ENCODE data around the gene UBE2E3. TPM values are rescaled to one million over a fixed set of nuclear protein-coding genes. Genes with fewer than 3 reads are reported as not detected.

The UBE2E3 gene
- total and polyA plus RNA-seq, 2 of the 13 experiments (the other 11 are each of a cell fraction or from before 2014, with no cell fraction given) = 45.7 to 92.6 TPM

GRCh38 chr2:180980106-180980942 is at the start of gene UBE2E3 (continued):
- TF ChIP-seq ZNF10 (CRISPR knock-in tag; IDR thresholded peaks at IDR 0.05; ENCODE audit: borderline replicate concordance, low read depth) (no peak), DPF2 (CRISPR knock-in tag; IDR thresholded peaks at IDR 0.05; ENCODE audit: borderline replicate concordance, low read depth) (no peak), RNF219 (CRISPR knock-in tag; IDR thresholded peaks at IDR 0.05) (no peak), POLR2A (IDR thresholded peaks at IDR 0.05; ENCODE audit: insufficient read depth in 1 of 2, low read depth in 2 of 2, low read length in 2 of 2) (peak; percentile 60 to 76), TFAP4 (IDR thresholded peaks at IDR 0.05; ENCODE audit: borderline replicate concordance, low read depth) (peak; percentile 2; the same call in 1 of the 2 replicates), ZNF296 (CRISPR knock-in tag; conservative IDR thresholded peaks at IDR 0.05) (no peak), RORA (CRISPR knock-in tag; IDR thresholded peaks at IDR 0.05) (no peak), THAP8 (CRISPR knock-in tag; IDR thresholded peaks at IDR 0.05; ENCODE audit: borderline replicate concordance) (no peak), TOE1 (CRISPR knock-in tag; IDR thresholded peaks at IDR 0.05) (peak; percentile 16; the same call in 1 of the 2 replicates), CBX2 (IDR thresholded peaks at IDR 0.05; ENCODE audit: low read depth, low read length) (no peak), CBX2 (CRISPR knock-in tag; IDR thresholded peaks at IDR 0.05; ENCODE audit: low read depth) (no peak), ZSCAN21 (CRISPR knock-in tag; IDR thresholded peaks at IDR 0.05; ENCODE audit: borderline replicate concordance) (peak; percentile 67), HNF4G (IDR thresholded peaks at IDR 0.05; ENCODE audit: borderline replicate concordance, low read depth, low read length) (no peak), HNF4G (CRISPR knock-in tag; IDR thresholded peaks at IDR 0.05; ENCODE audit: borderline replicate concordance, low read depth) (no peak), ZNF557 (CRISPR knock-in tag; IDR thresholded peaks at IDR 0.05) (0 out of 2 replicates have a peak, but pooled peaks have one; percentile 27)
- TF ChIP-seq, protein P1, sequence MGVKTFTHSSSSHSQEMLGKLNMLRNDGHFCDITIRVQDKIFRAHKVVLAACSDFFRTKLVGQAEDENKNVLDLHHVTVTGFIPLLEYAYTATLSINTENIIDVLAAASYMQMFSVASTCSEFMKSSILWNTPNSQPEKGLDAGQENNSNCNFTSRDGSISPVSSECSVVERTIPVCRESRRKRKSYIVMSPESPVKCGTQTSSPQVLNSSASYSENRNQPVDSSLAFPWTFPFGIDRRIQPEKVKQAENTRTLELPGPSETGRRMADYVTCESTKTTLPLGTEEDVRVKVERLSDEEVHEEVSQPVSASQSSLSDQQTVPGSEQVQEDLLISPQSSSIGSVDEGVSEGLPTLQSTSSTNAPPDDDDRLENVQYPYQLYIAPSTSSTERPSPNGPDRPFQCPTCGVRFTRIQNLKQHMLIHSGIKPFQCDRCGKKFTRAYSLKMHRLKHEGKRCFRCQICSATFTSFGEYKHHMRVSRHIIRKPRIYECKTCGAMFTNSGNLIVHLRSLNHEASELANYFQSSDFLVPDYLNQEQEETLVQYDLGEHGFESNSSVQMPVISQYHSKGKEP (CRISPR knock-in tag; IDR thresholded peaks at IDR 0.05) = no peak; the same call in 1 of the 2 replicates
- TF ChIP-seq, protein P2, sequence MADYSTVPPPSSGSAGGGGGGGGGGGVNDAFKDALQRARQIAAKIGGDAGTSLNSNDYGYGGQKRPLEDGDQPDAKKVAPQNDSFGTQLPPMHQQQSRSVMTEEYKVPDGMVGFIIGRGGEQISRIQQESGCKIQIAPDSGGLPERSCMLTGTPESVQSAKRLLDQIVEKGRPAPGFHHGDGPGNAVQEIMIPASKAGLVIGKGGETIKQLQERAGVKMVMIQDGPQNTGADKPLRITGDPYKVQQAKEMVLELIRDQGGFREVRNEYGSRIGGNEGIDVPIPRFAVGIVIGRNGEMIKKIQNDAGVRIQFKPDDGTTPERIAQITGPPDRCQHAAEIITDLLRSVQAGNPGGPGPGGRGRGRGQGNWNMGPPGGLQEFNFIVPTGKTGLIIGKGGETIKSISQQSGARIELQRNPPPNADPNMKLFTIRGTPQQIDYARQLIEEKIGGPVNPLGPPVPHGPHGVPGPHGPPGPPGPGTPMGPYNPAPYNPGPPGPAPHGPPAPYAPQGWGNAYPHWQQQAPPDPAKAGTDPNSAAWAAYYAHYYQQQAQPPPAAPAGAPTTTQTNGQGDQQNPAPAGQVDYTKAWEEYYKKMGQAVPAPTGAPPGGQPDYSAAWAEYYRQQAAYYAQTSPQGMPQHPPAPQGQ (CRISPR knock-in tag; IDR thresholded peaks at IDR 0.05; ENCODE audit: borderline replicate concordance) = no peak
- TF ChIP-seq, protein P3, sequence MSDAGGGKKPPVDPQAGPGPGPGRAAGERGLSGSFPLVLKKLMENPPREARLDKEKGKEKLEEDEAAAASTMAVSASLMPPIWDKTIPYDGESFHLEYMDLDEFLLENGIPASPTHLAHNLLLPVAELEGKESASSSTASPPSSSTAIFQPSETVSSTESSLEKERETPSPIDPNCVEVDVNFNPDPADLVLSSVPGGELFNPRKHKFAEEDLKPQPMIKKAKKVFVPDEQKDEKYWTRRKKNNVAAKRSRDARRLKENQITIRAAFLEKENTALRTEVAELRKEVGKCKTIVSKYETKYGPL (CRISPR knock-in tag; IDR thresholded peaks at IDR 0.05) = 0 out of 2 replicates have a peak, but pooled peaks have one; percentile 32
- TF ChIP-seq, protein P4, sequence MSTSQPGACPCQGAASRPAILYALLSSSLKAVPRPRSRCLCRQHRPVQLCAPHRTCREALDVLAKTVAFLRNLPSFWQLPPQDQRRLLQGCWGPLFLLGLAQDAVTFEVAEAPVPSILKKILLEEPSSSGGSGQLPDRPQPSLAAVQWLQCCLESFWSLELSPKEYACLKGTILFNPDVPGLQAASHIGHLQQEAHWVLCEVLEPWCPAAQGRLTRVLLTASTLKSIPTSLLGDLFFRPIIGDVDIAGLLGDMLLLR (CRISPR knock-in tag; IDR thresholded peaks at IDR 0.05) = peak; percentile 52; the same call in 1 of the 2 replicates
